ENCODE measurements around the gene PCDHA1.

DNA sequence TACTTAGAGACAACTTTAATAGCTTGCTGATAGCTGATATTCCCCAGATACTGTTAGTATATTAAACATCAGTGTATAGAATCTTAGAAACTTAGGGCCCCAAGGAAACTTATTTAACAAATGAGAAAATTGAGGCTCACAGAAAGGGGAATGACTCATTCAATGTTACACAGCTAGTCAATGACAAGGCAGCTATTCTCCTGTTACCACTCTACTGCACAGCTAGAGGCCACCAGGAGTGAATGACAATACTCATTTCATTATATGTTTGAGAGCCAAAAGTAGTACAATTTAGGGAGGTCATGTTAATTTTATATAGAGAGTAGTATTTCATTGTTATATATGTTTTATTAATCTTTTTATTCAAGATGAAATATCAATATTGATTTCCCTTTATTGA, 232.0 kb downstream of the PCDHA1 start:
- TF ChIP-seq POLR2A (IDR thresholded peaks at IDR 0.05), result no peak
- TF ChIP-seq, protein P1, sequence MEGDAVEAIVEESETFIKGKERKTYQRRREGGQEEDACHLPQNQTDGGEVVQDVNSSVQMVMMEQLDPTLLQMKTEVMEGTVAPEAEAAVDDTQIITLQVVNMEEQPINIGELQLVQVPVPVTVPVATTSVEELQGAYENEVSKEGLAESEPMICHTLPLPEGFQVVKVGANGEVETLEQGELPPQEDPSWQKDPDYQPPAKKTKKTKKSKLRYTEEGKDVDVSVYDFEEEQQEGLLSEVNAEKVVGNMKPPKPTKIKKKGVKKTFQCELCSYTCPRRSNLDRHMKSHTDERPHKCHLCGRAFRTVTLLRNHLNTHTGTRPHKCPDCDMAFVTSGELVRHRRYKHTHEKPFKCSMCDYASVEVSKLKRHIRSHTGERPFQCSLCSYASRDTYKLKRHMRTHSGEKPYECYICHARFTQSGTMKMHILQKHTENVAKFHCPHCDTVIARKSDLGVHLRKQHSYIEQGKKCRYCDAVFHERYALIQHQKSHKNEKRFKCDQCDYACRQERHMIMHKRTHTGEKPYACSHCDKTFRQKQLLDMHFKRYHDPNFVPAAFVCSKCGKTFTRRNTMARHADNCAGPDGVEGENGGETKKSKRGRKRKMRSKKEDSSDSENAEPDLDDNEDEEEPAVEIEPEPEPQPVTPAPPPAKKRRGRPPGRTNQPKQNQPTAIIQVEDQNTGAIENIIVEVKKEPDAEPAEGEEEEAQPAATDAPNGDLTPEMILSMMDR (IDR thresholded peaks at IDR 0.05), result no peak

Measured in lower leg skin (tissue), 3 donors.